ENCODE results near the gene TIE1.

DNA sequence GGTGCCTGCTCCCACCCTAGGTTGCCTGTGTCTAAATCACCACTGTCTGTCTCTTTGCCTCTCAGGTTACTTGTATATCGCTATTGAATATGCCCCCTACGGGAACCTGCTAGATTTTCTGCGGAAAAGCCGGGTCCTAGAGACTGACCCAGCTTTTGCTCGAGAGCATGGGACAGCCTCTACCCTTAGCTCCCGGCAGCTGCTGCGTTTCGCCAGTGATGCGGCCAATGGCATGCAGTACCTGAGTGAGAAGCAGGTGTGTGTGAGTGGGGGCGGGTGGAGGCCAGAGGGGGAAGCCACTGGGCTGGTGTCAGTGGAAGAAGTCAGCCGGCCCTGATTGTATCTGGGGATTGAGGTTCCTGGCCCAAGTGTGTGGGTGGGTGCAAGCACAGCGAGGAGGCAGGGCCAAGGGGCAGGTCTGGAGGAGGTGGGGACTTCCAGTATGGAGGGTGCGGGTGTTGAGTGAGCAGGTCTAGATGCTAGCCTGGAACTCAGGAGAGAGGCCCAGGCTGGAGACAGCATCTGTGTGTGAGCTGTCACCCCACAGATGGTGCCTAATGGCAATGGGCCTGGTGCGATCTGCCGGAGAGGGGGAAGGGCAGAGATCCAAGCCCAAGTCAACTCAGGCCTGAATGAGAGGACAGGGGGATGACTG lies 17.2 kb downstream of the TIE1 start:
- TF ChIP-seq POLR2A (IDR thresholded peaks at IDR 0.05) (no peak), EP300 (IDR thresholded peaks at IDR 0.05) (no peak)
